K562 (cell line): ENCODE measurements around the gene RFPL2. TPM values are rescaled to one million over a fixed set of nuclear protein-coding genes. Genes with fewer than 3 reads are reported as not detected.

ENCODE experiments used
- ATAC-seq: fragments of 200-7000 bp; cut with Tn5 transposase; 3 replicates; pipeline ENCODE4 v1.9.1; 2020; ENCODE audit warnings: moderate library complexity
- BruUV-seq: library from RNA; stranded (reverse); fragments of 400-500 nt; replicated peaks from 2 replicates; lab custom pipeline; 2021; lab: Mats Ljungman, UMichigan
- CTCF ChIA-PET: fragments of 300-600 bp; formaldehyde crosslinking; extraction: SDS; loops from one replicate; lab custom pipeline; 2021; ENCODE audit warnings: low intra/inter-chr PET ratio; lab: Yijun Ruan, JAX
- POLR2A ChIA-PET: fragments of 300-600, 350-650 bp; sonication (Branson Sonifier 250); formaldehyde crosslinking; extraction: SDS; loops from one replicate; lab custom pipeline; 2021; ENCODE audit warnings: antibody characterized with exemption, inconsistent platforms; lab: Yijun Ruan, JAX
- DNase-seq, 4 experiments: peaks; one replicate each; pipeline versions ENCODE4 v3.0.0 to v3.0.0-alpha.2; 2011 to 2018; ENCODE audit warnings: low spot score in 3 of 4, mixed read lengths in 3 of 4; ENCODE audit errors: extremely low read depth in 1 of 4
- FAIRE-seq: peaks from 2 replicates; lab custom pipeline; 2011; peaks lifted over from hg19 to GRCh38; lab: Jason Lieb, UNC
- H2AFZ ChIP-seq: 2 replicates; pipeline ENCODE4 v1.6.0; 2011; ENCODE audit warnings: low read depth, low read length, control low read depth, inconsistent platforms
- H3K27ac ChIP-seq: fragments of 200-600 bp; 3 replicates; pipeline ENCODE4 v1.8.0; 2011; ENCODE audit warnings: low read depth, mild to moderate bottlenecking, control low read depth, inconsistent platforms, low read length, moderate library complexity, mixed read lengths; ENCODE audit errors: extremely low read depth
- H3K27me3 ChIP-seq, 2 experiments: fragments of 300-600 bp in 1 of 2; 2 replicates in 1 of 2; 3 replicates in 1 of 2; pipeline versions ENCODE4 v1.6.0 to v1.8.0; 2011; ENCODE audit warnings: inconsistent platforms in 2 of 2, low read length in 2 of 2, mild to moderate bottlenecking in 1 of 2, mixed read lengths in 1 of 2, moderate library complexity in 1 of 2; ENCODE audit not compliant: control insufficient read depth in 2 of 2, insufficient read depth in 2 of 2
- H3K36me3 ChIP-seq: fragments of 300-600 bp; 3 replicates; pipeline ENCODE4 v1.8.0; 2011; ENCODE audit warnings: mild to moderate bottlenecking, low read length, inconsistent platforms; ENCODE audit not compliant: control insufficient read depth, insufficient read depth
- H3K4me1 ChIP-seq, 2 experiments: fragments of 200-600 bp in 1 of 2; replicated peaks in 1 of 2; 2 replicates in 1 of 2; 3 replicates in 1 of 2; pipeline versions ENCODE4 v1.5.1 to v1.8.0; 2011; ENCODE audit warnings: inconsistent platforms in 2 of 2, low read length in 2 of 2, mild to moderate bottlenecking in 1 of 2, mixed read lengths in 1 of 2, moderate library complexity in 1 of 2; ENCODE audit not compliant: control insufficient read depth in 2 of 2, insufficient read depth in 2 of 2
- H3K4me2 ChIP-seq: 2 replicates; pipeline ENCODE4 v1.6.1; 2011; ENCODE audit warnings: low read length, control low read depth, inconsistent platforms, mixed read lengths; ENCODE audit not compliant: insufficient read depth
- H3K4me3 ChIP-seq: fragments of 200-600 bp; sonication (generic), shearing (Covaris generic); 2 replicates; pipeline ENCODE4 v1.5.1; 2016; ENCODE audit warnings: control low read depth, inconsistent platforms
- H3K79me2 ChIP-seq: fragments of 200-600 bp; 3 replicates; pipeline ENCODE4 v1.8.0; 2011; ENCODE audit warnings: low read length, inconsistent platforms; ENCODE audit not compliant: control insufficient read depth, insufficient read depth
- H3K9ac ChIP-seq, 2 experiments: 2 replicates each; pipeline versions ENCODE4 v1.6.0 to v1.6.1; 2011; ENCODE audit warnings: low read depth in 2 of 2, low read length in 2 of 2, control low read depth in 1 of 2, inconsistent platforms in 1 of 2, mild to moderate bottlenecking in 1 of 2, mixed read lengths in 1 of 2; ENCODE audit not compliant: insufficient read depth in 1 of 2
- H3K9me1 ChIP-seq: one replicate; pipeline ENCODE4 v1.6.0; 2011; ENCODE audit warnings: inconsistent platforms, mild to moderate bottlenecking, low read length, moderate library complexity; ENCODE audit not compliant: control insufficient read depth, insufficient read depth
- H3K9me3 ChIP-seq: replicated peaks from 2 replicates; pipeline ENCODE4 v1.5.1; 2011; ENCODE audit warnings: low read depth, low read length, inconsistent platforms; ENCODE audit not compliant: control insufficient read depth, insufficient read depth
- H4K20me1 ChIP-seq: replicated peaks from 2 replicates; pipeline ENCODE4 v1.6.1; 2011; ENCODE audit warnings: low read length, inconsistent platforms, mixed read lengths; ENCODE audit not compliant: control insufficient read depth, insufficient read depth
- ARID1B ChIP-seq: fragments of 450-650 bp; IDR thresholded peaks from 2 replicates; pipeline ENCODE4 v1.6.1; 2016; ENCODE audit warnings: antibody characterized with exemption, mild to moderate bottlenecking, inconsistent platforms
- E2F4 ChIP-seq: sonication (generic); formaldehyde crosslinking; IDR thresholded peaks from 2 replicates; pipeline ENCODE4 v1.8.0; 2022; ENCODE audit warnings: mild to moderate bottlenecking, low read depth, missing genetic modification reagents
- ELF1 ChIP-seq: fragments of 200-800 bp; sonication (Bioruptor generic); IDR thresholded peaks from 2 replicates; pipeline ENCODE4 v1.6.1; 2016; ENCODE audit warnings: missing genetic modification characterization, missing compliant biosample characterization
- FIP1L1 ChIP-seq: fragments of 200-400 bp; formaldehyde crosslinking; IDR thresholded peaks from 2 replicates; pipeline ENCODE4 v1.6.1; 2018; ENCODE audit warnings: mild to moderate bottlenecking, low read depth, low read length; ENCODE audit not compliant: poor library complexity, severe bottlenecking
- FOXK2 ChIP-seq, 2 experiments: fragments of 450-650 bp; IDR thresholded peaks in 1 of 2; conservative IDR thresholded peaks in 1 of 2; 2 replicates each; pipeline ENCODE4 v1.6.1; 2016; ENCODE audit warnings: low read depth in 2 of 2, mild to moderate bottlenecking in 1 of 2
- KAT7 ChIP-seq: sonication (generic); formaldehyde crosslinking; IDR thresholded peaks from 2 replicates; pipeline ENCODE4 v1.8.0; 2022; ENCODE audit warnings: missing genetic modification reagents, mild to moderate bottlenecking, borderline replicate concordance
- MYNN ChIP-seq, 2 experiments: sonication (generic); formaldehyde crosslinking in 1 of 2; IDR thresholded peaks; 2 replicates each; pipeline versions ENCODE4 v1.5.0 to v1.6.1; 2016 to 2020; ENCODE audit warnings: antibody characterized with exemption in 1 of 2, missing genetic modification reagents in 1 of 2
- NFIC ChIP-seq: fragments of 450-650 bp; IDR thresholded peaks from 2 replicates; pipeline ENCODE4 v1.6.1; 2017; ENCODE audit warnings: mild to moderate bottlenecking, inconsistent platforms
- POLR2H ChIP-seq: IDR thresholded peaks from 2 replicates; pipeline ENCODE4 v1.6.1; 2016; ENCODE audit warnings: missing genetic modification characterization, low read depth, mild to moderate bottlenecking, control low read depth, missing compliant biosample characterization, moderate library complexity
- RBM22 ChIP-seq: fragments of 200-400 bp; formaldehyde crosslinking; IDR thresholded peaks from 2 replicates; pipeline ENCODE4 v1.6.1; 2018; ENCODE audit warnings: low read length, low read depth; ENCODE audit not compliant: poor library complexity, severe bottlenecking
- SRSF7 ChIP-seq: fragments of 200-400 bp; formaldehyde crosslinking; optimal IDR thresholded peaks from 2 replicates; pipeline ENCODE3; 2017; ENCODE audit warnings: mild to moderate bottlenecking, low read depth, low read length
- TOE1 ChIP-seq, 2 experiments: fragments of 450-650 bp in 1 of 2; sonication (generic) in 1 of 2; formaldehyde crosslinking in 1 of 2; IDR thresholded peaks; 2 replicates each; pipeline versions ENCODE4 v1.7.1 to v1.8.0; 2016 to 2022; ENCODE audit warnings: borderline replicate concordance in 2 of 2, mild to moderate bottlenecking in 2 of 2, antibody characterized with exemption in 1 of 2, inconsistent platforms in 1 of 2, low read depth in 1 of 2, missing genetic modification reagents in 1 of 2, moderate library complexity in 1 of 2
- ZFP1 ChIP-seq: fragments of 450-650 bp; formaldehyde crosslinking; IDR thresholded peaks from 2 replicates; pipeline ENCODE4 v1.4.0; 2020; ENCODE audit warnings: mild to moderate bottlenecking, mixed read lengths
- ZNF217 ChIP-seq: sonication (generic); formaldehyde crosslinking; IDR thresholded peaks from 2 replicates; pipeline ENCODE4 v1.8.0; 2022; ENCODE audit warnings: mild to moderate bottlenecking, missing genetic modification reagents
- ZNF766 ChIP-seq: fragments of 200-800 bp; sonication (Bioruptor generic); conservative IDR thresholded peaks from 2 replicates; pipeline ENCODE4 v1.6.1; 2016; ENCODE audit warnings: missing genetic modification characterization, missing compliant biosample characterization
- whole genome bisulfite sequencing: fragments of 100-300 bp; shearing (Covaris generic); methylation state at CpG from one replicate; pipeline ENCODE4 v1.1.6; 2016; ENCODE audit warnings: low coverage, mixed read lengths; ENCODE audit not compliant: insufficient coverage; ENCODE audit errors: missing lambda C conversion rate; 5-methylcytosine and 5-hydroxymethylcytosine counted together
- in situ Hi-C: fragments of 300-500 bp; cut with MboI; formaldehyde crosslinking; loops from 4 replicates; pipeline ENCODE4 v1.15.0; 2018; ENCODE audit warnings: inconsistent platforms, mixed read lengths
- intact Hi-C: fragments of 100-400 bp; cut with micrococcal nuclease; formaldehyde crosslinking; loops from 2 replicates; pipeline ENCODE4 v1.14.2; 2022
- polyA plus RNA-seq, 8 experiments: library from polyadenylated mRNA; depleted of rRNA in 4 of 8; stranded (reverse) in 5 of 8; unstranded in 3 of 8; fragments of >200 nt; fragmentation: Nextera tagmentation in 2 of 8; fragmentation: Illumina TruSeq in 1 of 8; extraction: Ambion mirVana in 2 of 8; extraction: Trizol in 1 of 8; gene quantifications; 2 replicates each; pipeline versions ENCODE4 v1.2.1 to v1.2.3, GENCODE V29; 2011 to 2014; ENCODE audit warnings: inconsistent platforms in 1 of 8, missing spikeins in 1 of 8
- total RNA-seq, 7 experiments: library from RNA; depleted of rRNA in 6 of 7; stranded (reverse); fragments of >200 nt in 6 of 7; fragmentation: Illumina TruSeq in 2 of 7; extraction: Trizol in 2 of 7; gene quantifications; 2 replicates each; pipeline versions ENCODE4 v1.2.1 to v1.2.3, GENCODE V29; 2011 to 2021; ENCODE audit warnings: low replicate concordance in 1 of 7
- TF ChIP-seq, protein P1 (sequence below): fragments of 250-450 bp; sonication (Bioruptor Pico); IDR thresholded peaks from 2 replicates; pipeline ENCODE4 v1.8.0; 2022; ENCODE audit warnings: moderate library complexity, mild to moderate bottlenecking, inconsistent platforms

The RFPL2 gene
- total and polyA plus RNA-seq, 9 of the 15 experiments (the other 6 are each of a cell fraction or from before 2014, with no cell fraction given) = not detected

DNA sequence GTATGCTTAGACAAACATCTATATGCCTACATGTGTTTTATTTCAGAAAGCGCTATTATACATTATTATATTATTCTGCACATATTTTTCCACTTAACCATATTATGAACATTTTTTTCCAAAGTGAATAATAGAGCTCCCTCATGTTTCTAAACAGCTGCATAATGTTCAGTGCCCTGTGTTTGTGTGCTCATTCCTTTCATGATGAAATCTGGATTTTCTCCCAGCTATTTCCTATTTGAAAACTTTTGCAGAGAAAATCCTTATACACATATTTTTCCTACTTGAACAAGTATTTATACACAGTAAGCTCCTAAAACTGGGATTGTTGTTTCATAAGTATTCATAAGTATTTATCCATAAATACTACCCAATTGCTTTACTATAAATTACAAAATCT, 18.1 kb upstream of the RFPL2 start:
- no peak overlapping the region for H2AFZ ChIP-seq
- H3K27ac ChIP-seq = no peak overlapping the region
- POLR2A ChIA-PET = no interaction called here
- no peaks in the 10 kb centered on the region for H4K20me1 ChIP-seq
- intact Hi-C loops = no loop called here
- in situ Hi-C loops = no loop called here
- H3K9me1 ChIP-seq = no peaks in the 10 kb centered on the region
- no peak for DNase-seq
- ATAC-seq = no peak
- H3K4me3 ChIP-seq = no peak overlapping the region
- BruUV-seq = no TSS peak
- no peaks in the 10 kb centered on the region for H3K79me2 ChIP-seq
- H3K4me1 ChIP-seq = no peaks in the 10 kb centered on the region
- no peaks in the 10 kb centered on the region for H3K36me3 ChIP-seq
- no peak for TF ChIP-seq NFIC
- no peak for TF ChIP-seq ZNF766 (CRISPR knock-in tag)
- TF ChIP-seq, protein P1, sequence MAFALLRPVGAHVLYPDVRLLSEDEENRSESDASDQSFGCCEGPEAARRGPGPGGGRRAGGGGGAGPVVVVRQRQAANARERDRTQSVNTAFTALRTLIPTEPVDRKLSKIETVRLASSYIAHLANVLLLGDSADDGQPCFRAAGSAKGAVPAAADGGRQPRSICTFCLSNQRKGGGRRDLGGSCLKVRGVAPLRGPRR = no peak
- TF ChIP-seq TOE1 (IDR thresholded peaks at IDR 0.05; ENCODE audit: borderline replicate concordance) = no peak
- TF ChIP-seq TOE1 (CRISPR knock-in tag; IDR thresholded peaks at IDR 0.05; ENCODE audit: borderline replicate concordance, low read depth) = no peak
- TF ChIP-seq POLR2H (tag) = no peak
- no peak for TF ChIP-seq ZNF217
- no peak for TF ChIP-seq ARID1B
- TF ChIP-seq E2F4 (CRISPR knock-in tag) = no peak
- no peak for TF ChIP-seq SRSF7
- TF ChIP-seq ELF1 = no peak
- TF ChIP-seq RBM22 = no peak
- no peak for TF ChIP-seq ZFP1 (CRISPR knock-in tag)
- TF ChIP-seq MYNN (IDR thresholded peaks at IDR 0.05) = no peak
- no peak for TF ChIP-seq MYNN (CRISPR knock-in tag; IDR thresholded peaks at IDR 0.05)
- TF ChIP-seq FIP1L1 = no peak
- no peak for TF ChIP-seq KAT7 (CRISPR knock-in tag)
- no peak for TF ChIP-seq FOXK2 (conservative IDR thresholded peaks at IDR 0.05 in 1 of 2, IDR thresholded peaks at IDR 0.05 in 1 of 2; ENCODE audit: low read depth in 2 of 2)
- TF ChIP-seq, all 486 proteins: peak for 0
- Histone ChIP-seq H3K27me3 (no peaks in the 10 kb centered on the region), H3K9me3 (no peaks in the 10 kb centered on the region), H3K4me2 (no peak overlapping the region), H3K9ac (no peak overlapping the region)
- FAIRE-seq = no peak
- CTCF ChIA-PET = no interaction called here
- WGBS = 0% methylated on average over 1 of the region's 1 CpG
